Measurements from ENCODE around the gene STAG2.
A peak's percentile ranks its signal among the peaks of the same experiment; 100 is the strongest.

STAG2 gene

DNA sequence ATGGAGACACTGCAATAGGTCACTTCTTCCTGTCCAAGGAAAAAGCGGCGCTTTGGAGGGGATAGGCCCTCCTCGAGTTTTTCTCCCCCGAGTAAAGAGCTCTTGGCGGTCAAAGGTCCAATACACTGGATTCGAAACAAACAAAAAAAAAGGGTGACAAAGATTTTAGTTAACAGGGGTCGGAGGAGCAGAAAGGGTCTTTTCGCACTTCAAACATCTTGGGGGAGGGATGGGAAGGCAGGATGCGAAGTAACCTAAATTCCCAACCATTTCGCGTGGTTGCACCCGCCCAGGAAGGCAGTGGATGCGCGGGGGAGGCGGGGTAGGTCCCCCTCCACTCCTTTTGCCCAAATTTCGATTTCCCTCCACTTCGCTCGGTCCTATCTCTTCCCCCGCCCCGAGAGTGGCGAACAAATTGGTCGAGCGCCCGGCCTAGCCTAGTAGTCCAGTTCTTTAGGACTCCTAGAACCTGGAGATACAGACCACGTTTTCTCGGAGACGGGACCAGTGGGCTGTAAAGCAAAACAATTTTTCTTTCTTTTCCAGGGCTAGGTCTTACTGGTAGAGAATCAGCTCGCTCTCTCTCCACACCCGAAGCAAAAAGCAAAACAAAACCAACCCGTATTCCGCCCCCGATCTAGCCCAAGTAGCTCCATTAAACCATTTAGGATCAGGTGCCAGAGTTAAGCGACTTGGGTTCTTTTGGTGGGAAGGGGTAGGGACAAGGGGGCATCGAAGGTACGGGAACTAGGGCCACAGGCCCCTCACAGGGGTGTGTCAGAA is 2.0 kb upstream of the STAG2 start:
- TF ChIP-seq L3MBTL2 (conservative IDR thresholded peaks at IDR 0.05) (peak; percentile 69), NFRKB (IDR thresholded peaks at IDR 0.05) (no peak)
- peak; percentile 42 for DNase-seq (ENCODE audit: extremely low spot score)
- ChIA-PET CTCF (interaction anchor here (1.2 to 2.2 kb wide), 2 partner anchors 59 to 126 kb away, joined by 4 to 6 read pairs; no protein-coding TSS in a partner anchor), POLR2A (no interaction called here)

DNA sequence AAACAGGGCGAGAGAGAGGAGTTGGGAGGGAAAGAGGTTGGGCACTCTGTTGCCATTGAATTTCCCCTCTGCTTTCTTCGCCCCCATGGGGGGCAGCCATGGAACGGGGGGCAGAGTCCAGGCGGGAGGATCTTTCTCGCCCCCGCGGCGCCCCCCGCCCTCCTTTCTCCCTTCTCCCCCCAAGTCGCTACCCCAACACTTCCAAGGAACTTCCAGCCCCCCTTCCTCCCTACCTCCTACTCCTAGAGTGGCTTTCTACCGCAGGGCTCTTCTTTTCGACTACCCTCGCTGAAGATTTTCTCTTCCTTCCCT is 594 bp upstream of the STAG2 start:
- TF ChIP-seq SP1 (IDR thresholded peaks at IDR 0.05) (no peak), TARDBP (IDR thresholded peaks at IDR 0.05) (no peak), L3MBTL2 (conservative IDR thresholded peaks at IDR 0.05) (no peak), SUZ12 (IDR thresholded peaks at IDR 0.05) (no peak), LEF1 (IDR thresholded peaks at IDR 0.05; ENCODE audit: borderline replicate concordance) (no peak), FOXM1 (IDR thresholded peaks at IDR 0.05; ENCODE audit: borderline replicate concordance) (no peak), ARNT (IDR thresholded peaks at IDR 0.05) (no peak), HDGF (IDR thresholded peaks at IDR 0.05; ENCODE audit: borderline replicate concordance) (no peak), ELF4 (IDR thresholded peaks at IDR 0.05) (no peak), NFRKB (IDR thresholded peaks at IDR 0.05) (no peak), FOXK2 (IDR thresholded peaks at IDR 0.05) (no peak), ZNF384 (IDR thresholded peaks at IDR 0.05) (no peak), CTBP1 (IDR thresholded peaks at IDR 0.05; ENCODE audit: borderline replicate concordance) (no peak), FOXA1 (IDR thresholded peaks at IDR 0.05) (no peak), BHLHE40 (IDR thresholded peaks at IDR 0.05; ENCODE audit: borderline replicate concordance) (no peak)
- TF ChIP-seq, protein P1, sequence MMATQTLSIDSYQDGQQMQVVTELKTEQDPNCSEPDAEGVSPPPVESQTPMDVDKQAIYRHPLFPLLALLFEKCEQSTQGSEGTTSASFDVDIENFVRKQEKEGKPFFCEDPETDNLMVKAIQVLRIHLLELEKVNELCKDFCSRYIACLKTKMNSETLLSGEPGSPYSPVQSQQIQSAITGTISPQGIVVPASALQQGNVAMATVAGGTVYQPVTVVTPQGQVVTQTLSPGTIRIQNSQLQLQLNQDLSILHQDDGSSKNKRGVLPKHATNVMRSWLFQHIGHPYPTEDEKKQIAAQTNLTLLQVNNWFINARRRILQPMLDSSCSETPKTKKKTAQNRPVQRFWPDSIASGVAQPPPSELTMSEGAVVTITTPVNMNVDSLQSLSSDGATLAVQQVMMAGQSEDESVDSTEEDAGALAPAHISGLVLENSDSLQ (IDR thresholded peaks at IDR 0.05): no peak
- CTCF ChIA-PET: no interaction called here
- DNase-seq (ENCODE audit: extremely low spot score): peak; percentile 15
- POLR2A ChIA-PET: no interaction called here

- ChIA-PET CTCF (interaction anchor here (0.6 kb wide), 1 partner anchor 180 kb away, joined by 3 read pairs; no protein-coding TSS in a partner anchor), POLR2A (interaction anchor here (0.5 to 1.4 kb wide), 4 partner anchors 10 to 129 kb away, joined by 3 to 4 read pairs (median 3); no protein-coding TSS in a partner anchor)
- peak; percentile 27 for DNase-seq (ENCODE audit: extremely low spot score)
- no peak for TF ChIP-seq CTBP1 (IDR thresholded peaks at IDR 0.05; ENCODE audit: borderline replicate concordance)
- no peak for TF ChIP-seq LEF1 (IDR thresholded peaks at IDR 0.05; ENCODE audit: borderline replicate concordance)
- TF ChIP-seq HDGF (IDR thresholded peaks at IDR 0.05; ENCODE audit: borderline replicate concordance): no peak
- TF ChIP-seq NFRKB (IDR thresholded peaks at IDR 0.05): no peak
- TF ChIP-seq ELF4 (IDR thresholded peaks at IDR 0.05): no peak
- no peak; the same call in 1 of the 2 replicates for TF ChIP-seq L3MBTL2 (conservative IDR thresholded peaks at IDR 0.05)
- no peak for TF ChIP-seq FOXA1 (IDR thresholded peaks at IDR 0.05)
- TF ChIP-seq TARDBP (IDR thresholded peaks at IDR 0.05): no peak
- TF ChIP-seq SUZ12 (IDR thresholded peaks at IDR 0.05): no peak
- TF ChIP-seq FOXK2 (IDR thresholded peaks at IDR 0.05): no peak
- no peak for TF ChIP-seq ZNF384 (IDR thresholded peaks at IDR 0.05)
- no peak for TF ChIP-seq BHLHE40 (IDR thresholded peaks at IDR 0.05; ENCODE audit: borderline replicate concordance)
- TF ChIP-seq SP1 (IDR thresholded peaks at IDR 0.05): no peak
- no peak for TF ChIP-seq ARNT (IDR thresholded peaks at IDR 0.05)
- TF ChIP-seq, protein P1 (IDR thresholded peaks at IDR 0.05): no peak
Observed at GRCh38 chrX:123962006-123962467, 531 bp downstream of the STAG2 start.

DNA sequence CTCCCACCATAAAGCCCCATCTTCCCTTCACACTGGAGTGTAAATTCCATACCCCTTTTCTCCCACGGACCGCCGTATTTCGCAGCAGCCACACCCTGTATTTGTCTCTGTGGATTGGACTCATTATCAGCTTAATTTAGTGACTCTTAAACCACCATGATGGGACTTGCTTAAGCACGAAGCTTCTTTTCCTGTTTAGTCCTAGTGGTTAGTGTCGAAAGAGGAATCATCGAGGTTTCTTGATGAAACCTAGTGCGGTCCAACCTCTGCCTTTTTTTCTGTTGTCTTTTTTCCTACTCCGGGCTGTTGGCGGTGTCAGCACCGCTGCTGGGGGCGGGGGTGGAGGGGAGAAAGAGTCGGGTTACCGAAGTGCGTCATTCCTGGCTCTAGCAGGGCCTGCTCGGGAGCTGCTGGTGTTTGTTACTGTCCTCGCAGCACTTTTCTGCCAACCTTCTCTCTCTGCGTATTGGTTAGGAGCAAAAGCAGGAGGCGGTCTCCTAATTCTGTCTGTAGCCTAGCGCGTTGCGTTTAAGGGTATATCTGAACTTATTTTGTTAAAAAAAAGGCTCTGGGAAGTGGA is 1.4 kb downstream of the STAG2 start:
- no peak for TF ChIP-seq ELF4 (IDR thresholded peaks at IDR 0.05)
- TF ChIP-seq, protein P1 (IDR thresholded peaks at IDR 0.05): peak; percentile 41; the same call in 1 of the 2 replicates
- TF ChIP-seq L3MBTL2 (conservative IDR thresholded peaks at IDR 0.05): peak; percentile 48; the same call in 1 of the 2 replicates
- no peak for TF ChIP-seq LEF1 (IDR thresholded peaks at IDR 0.05; ENCODE audit: borderline replicate concordance)
- TF ChIP-seq ARNT (IDR thresholded peaks at IDR 0.05): no peak
- no peak for TF ChIP-seq BHLHE40 (IDR thresholded peaks at IDR 0.05; ENCODE audit: borderline replicate concordance)
- no peak for TF ChIP-seq FOXM1 (IDR thresholded peaks at IDR 0.05; ENCODE audit: borderline replicate concordance)
- no peak for TF ChIP-seq SUZ12 (IDR thresholded peaks at IDR 0.05)
- no peak for TF ChIP-seq HDGF (IDR thresholded peaks at IDR 0.05; ENCODE audit: borderline replicate concordance)
- no peak for TF ChIP-seq FOXK2 (IDR thresholded peaks at IDR 0.05)
- no peak for TF ChIP-seq SP1 (IDR thresholded peaks at IDR 0.05)
- TF ChIP-seq NFRKB (IDR thresholded peaks at IDR 0.05): no peak
- TF ChIP-seq ZNF384 (IDR thresholded peaks at IDR 0.05): peak; percentile 45; the same call in 1 of the 2 replicates
- no peak for TF ChIP-seq FOXA1 (IDR thresholded peaks at IDR 0.05)
- TF ChIP-seq CTBP1 (IDR thresholded peaks at IDR 0.05; ENCODE audit: borderline replicate concordance): peak; percentile 64; the same call in 1 of the 2 replicates
- TF ChIP-seq TARDBP (IDR thresholded peaks at IDR 0.05): no peak
- POLR2A ChIA-PET: interaction anchor here (0.8 to 1.4 kb wide), 4 partner anchors 9 to 130 kb away, joined by 3 to 4 read pairs (median 3); no protein-coding TSS in a partner anchor
- CTCF ChIA-PET: interaction anchor here (1.0 kb wide), 1 partner anchor 14 kb away, joined by 3 read pairs; no protein-coding TSS in a partner anchor
- peak; percentile 91 for DNase-seq (ENCODE audit: extremely low spot score)

GRCh38 chrX:123964156-123964834 is 2.8 kb downstream of the STAG2 start:
- DNase-seq (ENCODE audit: extremely low spot score): no peak
- ChIA-PET CTCF (interaction anchor here (0.7 kb wide), 1 partner anchor 84 kb away, joined by 4 read pairs; no protein-coding TSS in a partner anchor), POLR2A (no interaction called here)
- TF ChIP-seq LEF1 (IDR thresholded peaks at IDR 0.05; ENCODE audit: borderline replicate concordance): no peak
- no peak for TF ChIP-seq FOXA1 (IDR thresholded peaks at IDR 0.05)
- TF ChIP-seq L3MBTL2 (conservative IDR thresholded peaks at IDR 0.05): no peak
- TF ChIP-seq HDGF (IDR thresholded peaks at IDR 0.05; ENCODE audit: borderline replicate concordance): no peak
- TF ChIP-seq FOXM1 (IDR thresholded peaks at IDR 0.05; ENCODE audit: borderline replicate concordance): no peak
- no peak; the same call in 1 of the 2 replicates for TF ChIP-seq ZNF384 (IDR thresholded peaks at IDR 0.05)
- TF ChIP-seq TARDBP (IDR thresholded peaks at IDR 0.05): no peak
- TF ChIP-seq, protein P1 (IDR thresholded peaks at IDR 0.05): no peak
- TF ChIP-seq CTBP1 (IDR thresholded peaks at IDR 0.05; ENCODE audit: borderline replicate concordance): no peak
- no peak for TF ChIP-seq SUZ12 (IDR thresholded peaks at IDR 0.05)
- no peak for TF ChIP-seq FOXK2 (IDR thresholded peaks at IDR 0.05)
- TF ChIP-seq BHLHE40 (IDR thresholded peaks at IDR 0.05; ENCODE audit: borderline replicate concordance): no peak
- no peak for TF ChIP-seq ELF4 (IDR thresholded peaks at IDR 0.05)
- no peak for TF ChIP-seq SP1 (IDR thresholded peaks at IDR 0.05)
- TF ChIP-seq NFRKB (IDR thresholded peaks at IDR 0.05): no peak
- TF ChIP-seq ARNT (IDR thresholded peaks at IDR 0.05): no peak

Data from HEK293T (cell line).